ENCODE results near the gene ABI1.
A peak's percentile ranks its signal among the peaks of the same experiment; 100 is the strongest.

ABI1 gene

GRCh38 chr10:26779176-26779860, 81.4 kb downstream of the ABI1 start:
- no peaks in the 10 kb centered on the region for H3K27me3 Mint-ChIP-seq
- H3K27ac Mint-ChIP-seq, result no peak overlapping the region
- H3K9me3 Mint-ChIP-seq, result no peaks in the 10 kb centered on the region
- H3K4me3 Mint-ChIP-seq, result no peak overlapping the region
- H3K4me1 Mint-ChIP-seq (ENCODE audit: low read depth), result peaks cover 79% of the 10 kb centered on the region
- H3K36me3 Mint-ChIP-seq (ENCODE audit: low read depth), result peaks cover 17% of the 10 kb centered on the region

GRCh38 chr10:26777686-26778085, 83.1 kb downstream of the ABI1 start:
- H3K9me3 Mint-ChIP-seq, result no peaks in the 10 kb centered on the region
- H3K4me1 Mint-ChIP-seq (ENCODE audit: low read depth), result peaks cover 77% of the 10 kb centered on the region
- no peaks in the 10 kb centered on the region for H3K27me3 Mint-ChIP-seq
- H3K4me3 Mint-ChIP-seq, result no peak overlapping the region
- H3K27ac Mint-ChIP-seq, result no peak overlapping the region
- H3K36me3 Mint-ChIP-seq (ENCODE audit: low read depth), result peaks cover 8% of the 10 kb centered on the region

GRCh38 chr10:26776258-26776657, 84.5 kb downstream of the ABI1 start:
- Mint-ChIP-seq H3K4me1 (ENCODE audit: low read depth) (peaks cover 69% of the 10 kb centered on the region), H3K4me3 (no peak overlapping the region), H3K27me3 (no peaks in the 10 kb centered on the region), H3K27ac (no peak overlapping the region), H3K9me3 (no peaks in the 10 kb centered on the region), H3K36me3 (ENCODE audit: low read depth) (peaks cover 8% of the 10 kb centered on the region)

DNA sequence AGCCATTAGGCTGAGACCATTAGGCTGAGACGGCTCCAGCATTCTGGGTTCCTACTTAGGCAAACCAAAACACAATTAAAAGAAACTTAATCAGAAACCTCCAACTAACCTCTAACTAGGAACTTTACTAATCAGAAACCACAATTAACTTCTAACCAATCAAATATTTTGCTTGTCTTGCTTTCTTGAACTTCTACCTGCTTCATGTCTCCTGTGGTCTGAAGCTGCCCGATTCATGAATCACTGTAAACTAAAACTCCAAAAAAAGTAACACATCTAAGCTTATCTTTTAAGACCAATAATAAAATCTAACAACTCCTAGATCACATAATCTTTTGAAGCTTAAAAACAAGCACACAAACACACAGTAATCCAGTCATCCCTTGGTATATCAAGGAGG, 87.1 kb downstream of the ABI1 start:
- H3K36me3 Mint-ChIP-seq (ENCODE audit: low read depth), result peaks cover 22% of the 10 kb centered on the region
- no peak overlapping the region for H3K27ac Mint-ChIP-seq
- peaks cover 46% of the 10 kb centered on the region for H3K4me1 Mint-ChIP-seq (ENCODE audit: low read depth)
- H3K9me3 Mint-ChIP-seq, result no peaks in the 10 kb centered on the region
- H3K27me3 Mint-ChIP-seq, result no peaks in the 10 kb centered on the region
- H3K4me3 Mint-ChIP-seq, result no peak overlapping the region

DNA sequence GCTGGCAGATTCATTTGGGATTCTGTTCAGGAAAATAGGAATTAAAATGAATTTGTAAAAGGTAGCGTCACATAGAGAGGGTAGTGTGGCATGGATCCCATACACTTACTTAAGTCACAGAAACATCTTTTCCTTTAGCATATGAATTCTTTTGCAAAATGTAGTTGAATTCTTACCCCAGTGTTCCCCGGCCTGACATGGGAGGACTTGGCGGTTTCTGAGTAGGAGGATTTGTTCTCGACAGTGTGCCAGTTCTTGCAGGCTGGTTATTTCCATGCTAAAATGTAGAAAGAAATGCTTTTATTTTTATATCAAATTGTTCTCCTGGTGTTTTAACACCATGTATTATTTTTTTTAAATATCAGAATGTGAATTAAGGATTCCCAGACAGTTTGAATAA, 90.7 kb downstream of the ABI1 start:
- Mint-ChIP-seq H3K27me3 (no peaks in the 10 kb centered on the region), H3K4me3 (no peak overlapping the region), H3K4me1 (ENCODE audit: low read depth) (peaks cover 24% of the 10 kb centered on the region), H3K27ac (no peak overlapping the region), H3K36me3 (ENCODE audit: low read depth) (peaks cover 28% of the 10 kb centered on the region), H3K9me3 (no peaks in the 10 kb centered on the region)

GRCh38 chr10:26765549-26765948, 95.2 kb downstream of the ABI1 start:
- Mint-ChIP-seq H3K4me3 (no peak overlapping the region), H3K27me3 (no peaks in the 10 kb centered on the region), H3K36me3 (ENCODE audit: low read depth) (peaks cover 37% of the 10 kb centered on the region), H3K9me3 (no peaks in the 10 kb centered on the region), H3K4me1 (ENCODE audit: low read depth) (no peaks in the 10 kb centered on the region), H3K27ac (no peak overlapping the region)

GRCh38 chr10:26759008-26759407, 101.8 kb downstream of the ABI1 start:
- Mint-ChIP-seq H3K4me3 (no peak overlapping the region), H3K27me3 (no peaks in the 10 kb centered on the region), H3K4me1 (ENCODE audit: low read depth) (peaks cover 7% of the 10 kb centered on the region), H3K27ac (no peak overlapping the region), H3K36me3 (ENCODE audit: low read depth) (peaks cover 35% of the 10 kb centered on the region), H3K9me3 (no peaks in the 10 kb centered on the region)

GRCh38 chr10:26755443-26755903, 105.3 kb downstream of the ABI1 start:
- no peaks in the 10 kb centered on the region for H3K27me3 Mint-ChIP-seq
- peaks cover 7% of the 10 kb centered on the region for H3K4me1 Mint-ChIP-seq (ENCODE audit: low read depth)
- peak overlapping the region; percentile 81 for H3K27ac Mint-ChIP-seq

GRCh38 chr10:26746061-26746460, 114.7 kb downstream of the ABI1 start:
- Mint-ChIP-seq H3K27ac (no peak overlapping the region), H3K27me3 (no peaks in the 10 kb centered on the region), H3K4me3 (no peak overlapping the region), H3K36me3 (ENCODE audit: low read depth) (peaks cover 67% of the 10 kb centered on the region), H3K9me3 (no peaks in the 10 kb centered on the region), H3K4me1 (ENCODE audit: low read depth) (peaks cover 5% of the 10 kb centered on the region)

More at GRCh38 chr10:26755443-26755903, 105.3 kb downstream of the ABI1 start:
- Mint-ChIP-seq H3K9me3 (no peaks in the 10 kb centered on the region), H3K36me3 (ENCODE audit: low read depth) (peaks cover 43% of the 10 kb centered on the region), H3K4me3 (no peak overlapping the region)

DNA sequence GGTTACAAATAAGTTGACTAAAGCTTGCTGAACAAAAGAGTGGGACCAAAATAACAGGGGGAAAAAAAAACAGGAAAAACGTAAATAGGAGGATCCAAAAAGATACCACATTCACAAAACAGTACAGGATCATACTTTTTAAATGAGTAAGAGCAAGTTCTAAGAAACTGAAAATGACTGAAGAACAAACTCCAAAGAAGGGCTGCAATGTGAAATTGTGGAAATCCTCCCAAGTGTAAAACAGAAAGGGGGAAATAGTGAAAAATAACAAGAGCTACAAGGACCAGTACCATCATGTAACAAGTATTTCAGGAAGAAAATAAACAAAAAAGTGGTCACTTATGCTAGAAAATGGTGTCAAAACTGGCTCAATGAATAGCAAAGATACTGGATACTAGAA, 116.9 kb downstream of the ABI1 start:
- Mint-ChIP-seq H3K36me3 (ENCODE audit: low read depth) (peaks cover 77% of the 10 kb centered on the region), H3K27me3 (no peaks in the 10 kb centered on the region), H3K4me1 (ENCODE audit: low read depth) (peaks cover 23% of the 10 kb centered on the region), H3K27ac (peak overlapping the region; percentile 37), H3K9me3 (no peaks in the 10 kb centered on the region), H3K4me3 (no peak overlapping the region)

GRCh38 chr10:26743091-26743490, 117.7 kb downstream of the ABI1 start:
- H3K4me3 Mint-ChIP-seq, result no peak overlapping the region
- H3K36me3 Mint-ChIP-seq (ENCODE audit: low read depth), result peaks cover 77% of the 10 kb centered on the region
- H3K4me1 Mint-ChIP-seq (ENCODE audit: low read depth), result peaks cover 25% of the 10 kb centered on the region
- H3K27me3 Mint-ChIP-seq, result no peaks in the 10 kb centered on the region
- no peaks in the 10 kb centered on the region for H3K9me3 Mint-ChIP-seq
- H3K27ac Mint-ChIP-seq, result peak overlapping the region; percentile 24

GRCh38 chr10:26741368-26741767, 119.4 kb downstream of the ABI1 start:
- Mint-ChIP-seq H3K27me3 (no peaks in the 10 kb centered on the region), H3K27ac (peak overlapping the region; percentile 23), H3K4me1 (ENCODE audit: low read depth) (peaks cover 42% of the 10 kb centered on the region), H3K36me3 (ENCODE audit: low read depth) (peaks cover 83% of the 10 kb centered on the region), H3K4me3 (no peak overlapping the region), H3K9me3 (no peaks in the 10 kb centered on the region)

DNA sequence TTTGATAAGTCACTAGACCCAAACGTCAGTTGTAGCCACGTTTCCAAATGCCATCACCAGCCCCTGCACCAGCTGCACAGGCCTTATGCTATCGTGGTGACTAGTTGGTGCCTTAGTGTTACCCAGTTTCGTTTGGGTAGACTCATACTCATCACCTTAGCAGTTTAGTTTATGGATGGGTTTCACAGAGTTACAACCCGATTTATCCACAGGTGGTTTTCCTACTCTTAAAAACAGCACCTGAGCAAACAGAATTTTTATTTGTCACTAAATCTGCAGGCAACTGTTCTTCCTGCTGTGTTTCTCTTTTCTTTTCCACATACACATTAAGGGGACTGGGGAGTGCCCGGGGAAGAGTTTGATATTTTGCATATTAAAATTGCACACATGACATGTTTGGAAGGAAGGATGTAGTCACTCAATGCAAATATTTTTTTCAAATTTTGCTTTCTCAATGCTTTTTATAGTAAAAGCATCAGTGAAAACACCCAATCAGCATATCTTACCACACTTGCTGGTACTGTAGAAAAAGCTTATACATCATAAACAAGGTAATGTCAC, 121.6 kb downstream of the ABI1 start:
- Mint-ChIP-seq H3K27me3 (no peaks in the 10 kb centered on the region), H3K4me3 (no peak overlapping the region), H3K4me1 (ENCODE audit: low read depth) (peaks cover 46% of the 10 kb centered on the region), H3K9me3 (no peaks in the 10 kb centered on the region), H3K27ac (peak overlapping the region; percentile 65), H3K36me3 (ENCODE audit: low read depth) (peaks cover 88% of the 10 kb centered on the region)

GRCh38 chr10:26738301-26738911, 122.4 kb downstream of the ABI1 start:
- H3K27ac Mint-ChIP-seq, result peak overlapping the region; percentile 65
- H3K9me3 Mint-ChIP-seq, result no peaks in the 10 kb centered on the region
- peak overlapping the region; percentile 1 for H3K4me3 Mint-ChIP-seq
- peaks cover 88% of the 10 kb centered on the region for H3K36me3 Mint-ChIP-seq (ENCODE audit: low read depth)
- no peaks in the 10 kb centered on the region for H3K27me3 Mint-ChIP-seq
- H3K4me1 Mint-ChIP-seq (ENCODE audit: low read depth), result peaks cover 46% of the 10 kb centered on the region

DNA sequence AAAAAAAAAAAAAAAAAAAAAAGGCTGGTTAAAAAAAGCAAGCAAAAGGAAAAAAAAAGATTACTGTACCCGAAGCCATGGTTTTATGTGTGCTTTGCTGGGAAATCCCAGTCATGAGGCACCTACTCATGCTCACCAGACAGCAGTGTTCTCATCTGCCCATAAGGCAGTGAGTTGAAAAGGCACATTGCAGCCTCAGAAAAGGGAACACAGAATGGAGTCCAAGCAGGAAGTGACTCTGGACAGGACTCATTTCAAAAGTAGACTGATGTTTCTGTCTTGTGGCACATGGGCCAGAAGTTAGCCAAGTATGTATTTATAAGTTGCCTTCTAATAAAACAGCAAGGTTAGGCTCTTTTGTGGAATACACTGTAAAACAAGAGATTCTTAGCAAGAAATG, 123.0 kb downstream of the ABI1 start:
- Mint-ChIP-seq H3K9me3 (no peaks in the 10 kb centered on the region), H3K27ac (peak overlapping the region; percentile 65), H3K4me1 (ENCODE audit: low read depth) (peaks cover 46% of the 10 kb centered on the region), H3K4me3 (peak overlapping the region; percentile 1), H3K36me3 (ENCODE audit: low read depth) (peaks cover 86% of the 10 kb centered on the region), H3K27me3 (no peaks in the 10 kb centered on the region)

Measured in stimulated activated naive CD8-positive, alpha-beta T cell treated with anti-CD3 and anti-CD28 coated beads, Interleukin-15, Interleukin-2, amounts not matched to agents 100 ng/mL and 50 ng/mL, for 24 hours (primary cell).